NCI-H748 treated with DMSO at 0.1 percent for 48 hours (cell line): ENCODE data around the gene BAHCC1.
"Not testable (repeated sequence)": the region's sequence is repeated elsewhere in the genome, so short reads cannot be mapped to it uniquely, and the experiment has no call there.

Experiments
- DNase-seq: peaks from one replicate; lab custom pipeline; 2025; lab: John Stamatoyannopoulos, UW

The BAHCC1 gene

GRCh38 chr17:81394921-81395599 is at the start of gene BAHCC1:
BAHCC1 (plus strand) TSS chr17:81395457; CDS start chr17:81399740, 4,283 bp downstream.
- peak; percentile 99 for DNase-seq

- DNase-seq = peak; percentile 88
Measured at GRCh38 chr17:81346090-81346907, 49.0 kb upstream of the BAHCC1 start.

- no peak for DNase-seq
Measured at GRCh38 chr17:81346908-81347349, 48.3 kb upstream of the BAHCC1 start.

- DNase-seq = no peak
Measured at GRCh38 chr17:81347437-81347836, 47.8 kb upstream of the BAHCC1 start.

GRCh38 chr17:81348097-81349055 is 46.9 kb upstream of the BAHCC1 start:
- DNase-seq = no peak

- no peak for DNase-seq
Measured at GRCh38 chr17:81349397-81350319, 45.6 kb upstream of the BAHCC1 start.

- no peak for DNase-seq
Measured at GRCh38 chr17:81350320-81350890, 44.9 kb upstream of the BAHCC1 start.

- DNase-seq = not testable (repeated sequence)
Measured at GRCh38 chr17:81351329-81352052, 43.8 kb upstream of the BAHCC1 start.

- not testable (repeated sequence) for DNase-seq
Measured at GRCh38 chr17:81352056-81352455, 43.2 kb upstream of the BAHCC1 start.

- no peak for DNase-seq
Measured at GRCh38 chr17:81354252-81354953, 40.9 kb upstream of the BAHCC1 start.

- no peak for DNase-seq
Measured at GRCh38 chr17:81354954-81355347, 40.3 kb upstream of the BAHCC1 start.

GRCh38 chr17:81359218-81359617 is 36.0 kb upstream of the BAHCC1 start:
- DNase-seq = no peak

GRCh38 chr17:81362001-81362400 is 33.3 kb upstream of the BAHCC1 start:
- DNase-seq = not testable (repeated sequence)

GRCh38 chr17:81364278-81365147 is 30.7 kb upstream of the BAHCC1 start:
- no peak for DNase-seq

GRCh38 chr17:81365148-81365600 is 30.1 kb upstream of the BAHCC1 start:
- DNase-seq = no peak

- DNase-seq = no peak
Measured at GRCh38 chr17:81365601-81366585, 29.4 kb upstream of the BAHCC1 start.

GRCh38 chr17:81366648-81367047 is 28.6 kb upstream of the BAHCC1 start:
- DNase-seq = no peak
